SK-MEL-5 (cell line): ENCODE measurements around the gene AASDH. TPM values are rescaled to one million over a fixed set of nuclear protein-coding genes. Genes with fewer than 3 reads are reported as not detected.

Experiments
- DNase-seq: peaks from one replicate; pipeline ENCODE4 v3.0.0-alpha.2; 2016; ENCODE audit warnings: low read depth, low spot score
- in situ Hi-C: cut with HindIII; loops from 2 replicates; pipeline ENCODE4 v1.10.0; 2016; ENCODE audit warnings: low sequenced_read_pairs, high pct_unique_total_duplicates, low pct_unique_long_range_greater_than_20kb
- polyA plus RNA-seq, 2 experiments: library from polyadenylated mRNA; depleted of rRNA; stranded (reverse); fragments of >200 nt; gene quantifications; 2 replicates each; pipeline ENCODE4 v1.2.3, GENCODE V29; 2015
- total RNA-seq: library from RNA; depleted of rRNA; stranded (reverse); fragments of >200 nt; shearing (Covaris generic); gene quantifications from 2 replicates; pipeline ENCODE4 v1.2.3, GENCODE V29; 2014; rRNA removed

Gene AASDH, protein sequence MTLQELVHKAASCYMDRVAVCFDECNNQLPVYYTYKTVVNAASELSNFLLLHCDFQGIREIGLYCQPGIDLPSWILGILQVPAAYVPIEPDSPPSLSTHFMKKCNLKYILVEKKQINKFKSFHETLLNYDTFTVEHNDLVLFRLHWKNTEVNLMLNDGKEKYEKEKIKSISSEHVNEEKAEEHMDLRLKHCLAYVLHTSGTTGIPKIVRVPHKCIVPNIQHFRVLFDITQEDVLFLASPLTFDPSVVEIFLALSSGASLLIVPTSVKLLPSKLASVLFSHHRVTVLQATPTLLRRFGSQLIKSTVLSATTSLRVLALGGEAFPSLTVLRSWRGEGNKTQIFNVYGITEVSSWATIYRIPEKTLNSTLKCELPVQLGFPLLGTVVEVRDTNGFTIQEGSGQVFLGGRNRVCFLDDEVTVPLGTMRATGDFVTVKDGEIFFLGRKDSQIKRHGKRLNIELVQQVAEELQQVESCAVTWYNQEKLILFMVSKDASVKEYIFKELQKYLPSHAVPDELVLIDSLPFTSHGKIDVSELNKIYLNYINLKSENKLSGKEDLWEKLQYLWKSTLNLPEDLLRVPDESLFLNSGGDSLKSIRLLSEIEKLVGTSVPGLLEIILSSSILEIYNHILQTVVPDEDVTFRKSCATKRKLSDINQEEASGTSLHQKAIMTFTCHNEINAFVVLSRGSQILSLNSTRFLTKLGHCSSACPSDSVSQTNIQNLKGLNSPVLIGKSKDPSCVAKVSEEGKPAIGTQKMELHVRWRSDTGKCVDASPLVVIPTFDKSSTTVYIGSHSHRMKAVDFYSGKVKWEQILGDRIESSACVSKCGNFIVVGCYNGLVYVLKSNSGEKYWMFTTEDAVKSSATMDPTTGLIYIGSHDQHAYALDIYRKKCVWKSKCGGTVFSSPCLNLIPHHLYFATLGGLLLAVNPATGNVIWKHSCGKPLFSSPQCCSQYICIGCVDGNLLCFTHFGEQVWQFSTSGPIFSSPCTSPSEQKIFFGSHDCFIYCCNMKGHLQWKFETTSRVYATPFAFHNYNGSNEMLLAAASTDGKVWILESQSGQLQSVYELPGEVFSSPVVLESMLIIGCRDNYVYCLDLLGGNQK
- total RNA-seq, result 11.1 and 15.7 TPM in 2 replicates
- 5.3 and 7.2 TPM in 2 replicates for polyA plus RNA-seq (2015; cell fraction: cytosol; rRNA removed)
- 29.3 and 34.2 TPM in 2 replicates for polyA plus RNA-seq (2015; cell fraction: nucleus; rRNA removed)

DNA sequence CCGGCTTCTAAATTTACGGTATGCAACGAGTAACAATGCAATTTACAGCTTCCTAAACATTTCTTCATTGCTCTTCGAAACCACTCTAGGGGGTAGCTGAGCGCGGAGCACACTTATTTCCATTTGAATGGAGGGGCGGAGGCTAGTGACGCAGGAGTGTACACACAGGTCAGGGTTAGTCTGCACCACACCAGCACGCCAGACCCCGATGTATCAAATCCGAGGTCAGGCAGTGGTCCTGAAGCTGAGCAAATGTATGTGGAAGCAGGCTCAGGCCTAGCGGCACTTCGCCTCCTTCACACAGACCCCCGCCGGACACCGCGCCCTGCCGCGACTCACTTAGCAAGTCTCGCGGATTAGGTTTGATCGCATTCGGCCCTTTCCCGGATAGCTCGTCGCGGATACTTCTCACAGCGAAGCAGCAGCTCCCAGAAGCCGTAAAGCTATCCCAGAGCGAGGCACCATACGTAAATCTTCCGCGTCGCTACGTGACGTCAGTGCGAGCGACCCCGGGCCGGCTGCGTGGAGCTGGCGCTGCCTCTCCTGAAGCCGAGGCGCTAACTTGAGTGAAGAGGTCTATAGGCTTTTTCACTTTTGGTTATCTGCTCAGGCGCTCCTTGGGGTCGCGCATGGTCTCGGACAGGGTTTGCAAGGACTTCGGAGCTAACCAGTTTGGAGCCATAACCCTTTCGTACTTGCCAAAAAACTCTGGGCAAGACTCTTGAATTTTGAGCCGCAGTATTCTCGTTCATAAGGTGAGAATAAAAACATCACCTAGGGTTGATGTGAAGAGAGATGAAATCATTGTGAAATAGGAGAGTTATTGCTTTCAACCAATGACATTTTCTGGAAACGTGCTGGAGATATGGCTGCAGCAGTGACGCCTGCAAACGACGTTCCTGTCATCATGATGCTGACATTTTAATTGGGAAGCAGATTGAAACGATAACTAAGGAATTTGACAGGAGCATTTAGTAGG lies at the start of gene AASDH:
Gene AASDH, minus strand, starts transcription at position 469 of the 979 bp plus-strand sequence. CDS start 3,192 bp downstream, outside the sequence.
- DNase-seq, result peak; percentile 92
- in situ Hi-C loops, result no loop called here

GRCh38 chr4:56435140-56435926 lies 48.0 kb upstream of the AASDH start, which contains the start of gene PPAT:
PPAT (minus strand) TSS chr4:56435615; CDS start chr4:56435477, 138 bp downstream.
- in situ Hi-C loops, result no loop called here

GRCh38 chr4:56434599-56435139 lies 47.4 kb upstream of the AASDH start:
- in situ Hi-C loops, result no loop called here
- peak; percentile 44 for DNase-seq

More at GRCh38 chr4:56435140-56435926, 48.0 kb upstream of the AASDH start, which contains the start of gene PPAT:
- DNase-seq, result peak; percentile 94

DNA sequence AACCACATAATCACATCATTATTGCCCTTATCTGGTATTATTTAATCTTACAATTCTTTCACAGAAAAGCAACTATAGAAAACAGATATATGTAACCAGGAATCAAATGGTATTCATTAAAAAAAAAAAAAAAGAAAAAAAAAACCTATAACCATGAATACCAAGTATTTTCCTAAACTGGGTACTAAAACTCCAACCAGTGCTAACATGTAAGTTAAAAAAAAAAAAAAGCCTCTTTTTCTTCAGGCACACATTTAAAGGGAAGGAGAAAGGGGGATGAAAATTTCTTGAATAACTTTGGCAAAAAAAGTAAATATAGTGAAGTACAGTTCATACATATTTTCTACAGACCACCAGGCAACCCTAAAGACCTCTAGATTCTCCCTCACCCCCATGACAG lies 46.0 kb upstream of the AASDH start:
- DNase-seq, result no peak
- in situ Hi-C loops, result no loop called here

DNA sequence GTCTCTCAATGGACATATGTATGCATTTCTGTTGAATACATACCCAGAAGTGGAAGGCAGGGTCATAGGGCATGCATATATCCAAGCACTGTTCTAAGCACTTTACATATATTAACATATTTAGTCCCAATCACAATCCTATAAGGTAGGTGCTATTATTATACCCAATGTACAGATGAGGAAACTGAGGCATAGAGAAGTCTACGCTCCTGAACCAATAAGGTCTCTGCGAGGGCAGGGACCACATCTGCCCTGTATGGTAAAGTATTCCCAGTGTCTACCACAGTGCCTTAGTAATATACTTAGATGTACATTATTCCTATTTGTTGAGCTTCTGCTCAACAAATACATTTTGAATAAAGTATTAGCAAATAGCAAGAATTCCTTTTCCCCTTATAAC lies 42.9 kb upstream of the AASDH start:
- no peak for DNase-seq
- in situ Hi-C loops, result no loop called here

GRCh38 chr4:56427179-56427578 lies 39.9 kb upstream of the AASDH start:
- in situ Hi-C loops, result no loop called here
- DNase-seq, result no peak

GRCh38 chr4:56426273-56426672 lies 39.0 kb upstream of the AASDH start:
- DNase-seq, result no peak
- in situ Hi-C loops, result no loop called here

DNA sequence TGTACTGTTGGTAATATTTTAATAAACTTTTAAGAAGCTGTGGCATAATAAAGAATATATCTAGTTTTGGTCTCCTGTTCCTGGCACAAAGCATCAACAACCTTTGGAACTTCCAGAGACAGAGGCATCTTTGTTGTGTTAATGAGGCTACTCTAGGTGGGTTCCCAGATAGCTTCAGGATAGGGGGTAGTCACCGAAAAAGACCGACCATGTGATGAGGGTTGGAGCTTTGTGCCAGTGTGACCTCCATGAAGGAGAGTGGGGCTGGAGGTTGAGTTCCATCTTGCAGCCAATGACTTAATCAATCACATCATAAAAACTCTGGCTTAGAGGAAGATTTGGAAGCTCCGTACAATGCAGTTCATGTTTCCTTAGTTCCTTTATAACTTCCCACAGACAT lies 38.2 kb upstream of the AASDH start:
- in situ Hi-C loops, result no loop called here
- peak; percentile 10 for DNase-seq

DNA sequence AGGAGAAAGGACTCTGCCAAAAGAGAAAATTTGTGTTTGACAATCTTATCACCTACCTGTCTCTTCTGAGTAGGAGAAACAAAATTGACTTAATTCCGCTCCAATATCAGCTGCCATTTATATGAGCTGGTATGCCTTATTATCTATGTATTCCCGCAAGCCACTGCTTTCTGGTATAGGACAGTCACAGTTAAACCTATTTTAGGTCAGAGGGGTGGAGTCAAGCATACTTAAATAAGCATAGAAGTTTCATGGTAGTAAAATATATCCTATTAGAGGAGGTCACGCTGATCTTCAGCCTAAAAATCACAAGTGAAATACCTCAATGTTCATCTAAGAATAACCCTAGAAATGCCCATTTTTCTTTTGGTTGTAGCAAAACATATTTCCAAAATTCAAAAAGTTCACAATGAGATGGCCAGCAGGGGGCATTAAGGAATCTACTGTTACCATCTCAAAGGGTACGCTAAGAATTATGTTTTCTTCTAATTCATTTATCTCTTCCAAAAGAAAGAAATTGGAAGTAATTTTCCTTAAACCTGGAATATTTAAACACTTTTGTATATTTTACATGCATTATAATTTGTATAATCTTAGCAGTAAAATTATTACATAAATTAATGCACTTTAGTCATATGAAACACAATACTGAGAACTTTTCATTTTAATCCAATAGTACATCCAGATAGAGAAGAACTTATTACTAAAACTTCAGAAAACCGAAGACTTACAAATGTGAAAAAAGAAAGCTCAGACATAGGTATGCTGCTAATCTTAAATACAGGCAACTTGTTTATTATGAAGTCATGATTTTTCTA lies 37.6 kb upstream of the AASDH start:
- in situ Hi-C loops, result no loop called here
- DNase-seq, result peak; percentile 43

- no peak for DNase-seq
- in situ Hi-C loops, result no loop called here
Measured at GRCh38 chr4:56424176-56424575, 36.9 kb upstream of the AASDH start.

GRCh38 chr4:56417396-56417795 lies 30.1 kb upstream of the AASDH start:
- in situ Hi-C loops, result no loop called here
- no peak for DNase-seq

GRCh38 chr4:56416349-56416748 lies 29.1 kb upstream of the AASDH start:
- in situ Hi-C loops, result no loop called here

GRCh38 chr4:56414135-56414670 lies 26.9 kb upstream of the AASDH start:
- in situ Hi-C loops, result no loop called here
- no peak for DNase-seq

More at GRCh38 chr4:56416349-56416748, 29.1 kb upstream of the AASDH start:
- DNase-seq, result no peak

DNA sequence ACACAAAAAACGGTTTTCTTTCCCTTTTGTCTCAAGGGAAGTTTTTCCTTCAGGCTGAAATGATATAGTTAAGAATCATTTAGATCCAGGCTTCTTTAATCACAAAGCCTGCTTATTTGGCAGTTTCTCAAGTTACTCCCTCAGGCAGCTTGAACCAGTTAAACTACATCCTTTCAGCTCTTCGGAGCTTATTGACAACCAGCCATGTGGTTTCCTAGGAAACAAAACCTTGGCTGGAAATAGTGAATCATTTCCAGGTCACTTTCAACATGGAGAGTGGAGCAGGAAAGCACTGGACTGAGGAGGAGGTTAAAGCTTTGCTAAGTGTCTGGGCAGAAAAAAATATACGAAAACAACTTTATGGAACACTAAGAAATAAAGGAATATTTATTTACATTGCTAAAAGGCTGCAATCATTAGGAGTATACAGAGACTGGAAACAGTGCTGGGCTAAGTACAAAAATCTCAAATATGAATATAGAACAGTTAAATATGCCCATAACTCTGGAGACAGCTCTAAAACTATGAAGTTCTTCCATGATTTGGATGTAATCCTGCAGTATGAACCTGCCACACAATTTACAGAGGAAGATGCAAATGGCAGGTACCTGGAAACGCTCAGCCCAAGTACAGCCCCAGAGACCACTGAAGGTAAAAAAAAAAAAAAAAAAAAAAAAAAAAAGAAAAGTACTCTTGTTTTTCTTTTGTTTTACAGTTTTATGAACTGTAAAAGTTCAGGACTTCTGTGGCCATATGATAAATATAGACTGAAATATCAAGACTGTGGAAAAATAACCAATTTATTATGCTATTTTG lies 23.2 kb upstream of the AASDH start:
- in situ Hi-C loops, result no loop called here
- DNase-seq, result peak; percentile 88
